ENCODE results near the gene ZNF385C. TPM values are rescaled to one million over a fixed set of nuclear protein-coding genes. Genes with fewer than 3 reads are reported as not detected.
A peak's percentile ranks its signal among the peaks of the same experiment; 100 is the strongest.

ZNF385C gene
- total and polyA plus RNA-seq, 2 of the 13 experiments (the other 11 are each of a cell fraction or from before 2014, with no cell fraction given), result 2.3 to 6.1 TPM

DNA sequence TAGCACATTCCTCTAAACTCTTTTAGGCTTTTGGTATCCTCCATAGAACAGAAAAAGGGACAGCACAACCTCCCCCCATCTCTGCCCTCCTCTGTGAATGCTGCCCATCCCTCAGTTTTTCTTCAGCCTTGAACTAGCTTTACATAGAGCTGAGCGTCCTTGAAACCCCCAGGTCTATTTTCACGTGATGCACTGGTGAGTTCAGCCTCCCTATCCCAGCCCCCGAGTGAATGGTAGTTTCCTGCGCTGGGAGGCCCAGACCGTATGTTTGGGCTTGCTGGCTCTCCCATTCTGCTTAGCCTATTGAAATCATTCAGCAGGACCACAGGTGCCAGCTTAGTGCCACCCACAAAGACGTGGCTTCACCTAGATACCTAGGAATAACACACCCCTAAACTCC is 22.5 kb downstream of the ZNF385C start (continued):
- TF ChIP-seq, protein P1, sequence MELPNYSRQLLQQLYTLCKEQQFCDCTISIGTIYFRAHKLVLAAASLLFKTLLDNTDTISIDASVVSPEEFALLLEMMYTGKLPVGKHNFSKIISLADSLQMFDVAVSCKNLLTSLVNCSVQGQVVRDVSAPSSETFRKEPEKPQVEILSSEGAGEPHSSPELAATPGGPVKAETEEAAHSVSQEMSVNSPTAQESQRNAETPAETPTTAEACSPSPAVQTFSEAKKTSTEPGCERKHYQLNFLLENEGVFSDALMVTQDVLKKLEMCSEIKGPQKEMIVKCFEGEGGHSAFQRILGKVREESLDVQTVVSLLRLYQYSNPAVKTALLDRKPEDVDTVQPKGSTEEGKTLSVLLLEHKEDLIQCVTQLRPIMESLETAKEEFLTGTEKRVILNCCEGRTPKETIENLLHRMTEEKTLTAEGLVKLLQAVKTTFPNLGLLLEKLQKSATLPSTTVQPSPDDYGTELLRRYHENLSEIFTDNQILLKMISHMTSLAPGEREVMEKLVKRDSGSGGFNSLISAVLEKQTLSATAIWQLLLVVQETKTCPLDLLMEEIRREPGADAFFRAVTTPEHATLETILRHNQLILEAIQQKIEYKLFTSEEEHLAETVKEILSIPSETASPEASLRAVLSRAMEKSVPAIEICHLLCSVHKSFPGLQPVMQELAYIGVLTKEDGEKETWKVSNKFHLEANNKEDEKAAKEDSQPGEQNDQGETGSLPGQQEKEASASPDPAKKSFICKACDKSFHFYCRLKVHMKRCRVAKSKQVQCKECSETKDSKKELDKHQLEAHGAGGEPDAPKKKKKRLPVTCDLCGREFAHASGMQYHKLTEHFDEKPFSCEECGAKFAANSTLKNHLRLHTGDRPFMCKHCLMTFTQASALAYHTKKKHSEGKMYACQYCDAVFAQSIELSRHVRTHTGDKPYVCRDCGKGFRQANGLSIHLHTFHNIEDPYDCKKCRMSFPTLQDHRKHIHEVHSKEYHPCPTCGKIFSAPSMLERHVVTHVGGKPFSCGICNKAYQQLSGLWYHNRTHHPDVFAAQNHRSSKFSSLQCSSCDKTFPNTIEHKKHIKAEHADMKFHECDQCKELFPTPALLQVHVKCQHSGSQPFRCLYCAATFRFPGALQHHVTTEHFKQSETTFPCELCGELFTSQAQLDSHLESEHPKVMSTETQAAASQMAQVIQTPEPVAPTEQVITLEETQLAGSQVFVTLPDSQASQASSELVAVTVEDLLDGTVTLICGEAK (IDR thresholded peaks at IDR 0.05), result no peak
- TF ChIP-seq, protein P1 (CRISPR knock-in tag; IDR thresholded peaks at IDR 0.05), result no peak
- TF ChIP-seq ZBTB7A (CRISPR knock-in tag; IDR thresholded peaks at IDR 0.05), result no peak
- TF ChIP-seq MED1 (CRISPR knock-in tag; IDR thresholded peaks at IDR 0.05), result peak; percentile 68
- TF ChIP-seq, protein P2, sequence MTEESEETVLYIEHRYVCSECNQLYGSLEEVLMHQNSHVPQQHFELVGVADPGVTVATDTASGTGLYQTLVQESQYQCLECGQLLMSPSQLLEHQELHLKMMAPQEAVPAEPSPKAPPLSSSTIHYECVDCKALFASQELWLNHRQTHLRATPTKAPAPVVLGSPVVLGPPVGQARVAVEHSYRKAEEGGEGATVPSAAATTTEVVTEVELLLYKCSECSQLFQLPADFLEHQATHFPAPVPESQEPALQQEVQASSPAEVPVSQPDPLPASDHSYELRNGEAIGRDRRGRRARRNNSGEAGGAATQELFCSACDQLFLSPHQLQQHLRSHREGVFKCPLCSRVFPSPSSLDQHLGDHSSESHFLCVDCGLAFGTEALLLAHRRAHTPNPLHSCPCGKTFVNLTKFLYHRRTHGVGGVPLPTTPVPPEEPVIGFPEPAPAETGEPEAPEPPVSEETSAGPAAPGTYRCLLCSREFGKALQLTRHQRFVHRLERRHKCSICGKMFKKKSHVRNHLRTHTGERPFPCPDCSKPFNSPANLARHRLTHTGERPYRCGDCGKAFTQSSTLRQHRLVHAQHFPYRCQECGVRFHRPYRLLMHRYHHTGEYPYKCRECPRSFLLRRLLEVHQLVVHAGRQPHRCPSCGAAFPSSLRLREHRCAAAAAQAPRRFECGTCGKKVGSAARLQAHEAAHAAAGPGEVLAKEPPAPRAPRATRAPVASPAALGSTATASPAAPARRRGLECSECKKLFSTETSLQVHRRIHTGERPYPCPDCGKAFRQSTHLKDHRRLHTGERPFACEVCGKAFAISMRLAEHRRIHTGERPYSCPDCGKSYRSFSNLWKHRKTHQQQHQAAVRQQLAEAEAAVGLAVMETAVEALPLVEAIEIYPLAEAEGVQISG (CRISPR knock-in tag; IDR thresholded peaks at IDR 0.05), result no peak
- TF ChIP-seq, protein P3, sequence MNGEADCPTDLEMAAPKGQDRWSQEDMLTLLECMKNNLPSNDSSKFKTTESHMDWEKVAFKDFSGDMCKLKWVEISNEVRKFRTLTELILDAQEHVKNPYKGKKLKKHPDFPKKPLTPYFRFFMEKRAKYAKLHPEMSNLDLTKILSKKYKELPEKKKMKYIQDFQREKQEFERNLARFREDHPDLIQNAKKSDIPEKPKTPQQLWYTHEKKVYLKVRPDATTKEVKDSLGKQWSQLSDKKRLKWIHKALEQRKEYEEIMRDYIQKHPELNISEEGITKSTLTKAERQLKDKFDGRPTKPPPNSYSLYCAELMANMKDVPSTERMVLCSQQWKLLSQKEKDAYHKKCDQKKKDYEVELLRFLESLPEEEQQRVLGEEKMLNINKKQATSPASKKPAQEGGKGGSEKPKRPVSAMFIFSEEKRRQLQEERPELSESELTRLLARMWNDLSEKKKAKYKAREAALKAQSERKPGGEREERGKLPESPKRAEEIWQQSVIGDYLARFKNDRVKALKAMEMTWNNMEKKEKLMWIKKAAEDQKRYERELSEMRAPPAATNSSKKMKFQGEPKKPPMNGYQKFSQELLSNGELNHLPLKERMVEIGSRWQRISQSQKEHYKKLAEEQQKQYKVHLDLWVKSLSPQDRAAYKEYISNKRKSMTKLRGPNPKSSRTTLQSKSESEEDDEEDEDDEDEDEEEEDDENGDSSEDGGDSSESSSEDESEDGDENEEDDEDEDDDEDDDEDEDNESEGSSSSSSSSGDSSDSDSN (CRISPR knock-in tag; IDR thresholded peaks at IDR 0.05), result 0 out of 2 replicates have a peak, but pooled peaks have one; percentile 16
- TF ChIP-seq PHF21A (CRISPR knock-in tag; IDR thresholded peaks at IDR 0.05), result 0 out of 2 replicates have a peak, but pooled peaks have one; percentile 30
- TF ChIP-seq NBN (conservative IDR thresholded peaks at IDR 0.05), result no peak
- no peak for TF ChIP-seq ZMAT3 (CRISPR knock-in tag; conservative IDR thresholded peaks at IDR 0.05)
